HG03558 (cell line): ENCODE measurements around the gene DAPK3.
"Not testable (repeated sequence)": the region's sequence is repeated elsewhere in the genome, so short reads cannot be mapped to it uniquely, and the experiment has no call there.

Experiments
- ATAC-seq: cut with Tn5 transposase; IDR thresholded peaks from one replicate; pipeline ENCODE4 v1.9.1; 2021; ENCODE audit warnings: moderate number of reproducible peaks; ENCODE audit not compliant: unreplicated experiment; ENCODE audit errors: extremely low read depth

Gene DAPK3

DNA sequence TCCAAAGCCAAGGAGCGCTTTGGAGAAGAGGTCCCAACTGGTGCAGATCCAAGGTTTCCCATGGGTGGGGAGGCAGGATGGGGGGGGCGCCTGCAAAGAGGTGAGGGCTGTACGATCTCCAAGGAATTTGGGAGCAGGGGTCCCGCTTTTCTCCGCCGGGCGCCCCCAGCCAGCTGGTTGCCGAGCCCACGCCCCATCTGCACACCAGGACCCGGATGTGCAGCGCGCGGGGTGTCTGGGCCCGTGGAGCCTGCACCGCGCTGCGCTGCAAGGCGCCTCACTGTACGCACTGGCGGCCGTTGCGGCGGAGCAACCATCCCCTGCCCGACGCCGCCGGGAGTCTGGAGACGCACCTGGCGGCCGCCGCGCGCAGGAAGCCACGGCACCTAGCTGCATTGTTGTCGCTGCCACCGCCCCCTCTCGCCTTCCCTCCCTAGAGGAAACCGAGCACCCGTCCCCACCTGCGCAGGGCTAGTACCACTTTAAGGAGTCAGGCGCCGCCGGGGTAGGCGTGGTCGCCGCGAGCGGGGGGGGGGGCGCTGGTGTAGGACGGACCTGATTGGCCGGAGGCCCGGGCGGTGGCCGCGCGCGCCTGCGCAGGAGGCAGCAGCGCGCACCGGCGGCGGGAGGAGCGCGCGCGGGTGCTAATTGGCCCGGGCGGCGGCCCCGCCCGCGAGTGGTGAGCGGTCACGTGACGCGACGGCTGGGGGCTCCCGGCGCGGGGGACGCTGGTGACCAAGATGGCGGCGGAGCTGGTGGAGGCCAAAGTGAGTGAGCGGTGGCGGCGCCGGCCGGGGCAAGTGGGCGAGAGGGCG lies 36.3 kb upstream of the DAPK3 start, which contains the start of gene PIAS4:
TSS of gene PIAS4 (plus strand) at position 716 of the 815 bp plus-strand sequence. CDS start at position 741, 25 bp downstream.
- ATAC-seq = peak; percentile 48

GRCh38 chr19:4005436-4005835 lies 34.5 kb upstream of the DAPK3 start:
- not testable (repeated sequence) for ATAC-seq

DNA sequence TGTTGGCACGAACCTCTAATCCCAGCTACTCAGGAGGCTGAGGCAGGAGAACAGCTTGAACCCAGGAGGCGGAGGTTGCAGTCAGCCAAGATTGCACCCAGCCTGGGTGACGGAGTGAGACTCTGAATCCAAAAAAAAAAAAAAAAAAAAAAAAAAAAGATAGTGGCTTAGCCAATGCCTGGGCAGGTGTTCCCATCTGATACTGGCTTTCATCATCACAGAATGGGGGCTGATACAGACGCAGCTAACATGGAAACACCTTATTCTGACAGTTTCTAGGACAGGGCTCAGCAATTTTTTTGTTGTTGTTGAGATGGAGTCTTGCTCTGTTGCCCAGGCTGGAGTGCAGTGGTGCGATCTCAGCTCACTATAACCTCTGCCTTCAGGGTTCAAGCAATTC lies 29.9 kb upstream of the DAPK3 start:
- not testable (repeated sequence) for ATAC-seq

DNA sequence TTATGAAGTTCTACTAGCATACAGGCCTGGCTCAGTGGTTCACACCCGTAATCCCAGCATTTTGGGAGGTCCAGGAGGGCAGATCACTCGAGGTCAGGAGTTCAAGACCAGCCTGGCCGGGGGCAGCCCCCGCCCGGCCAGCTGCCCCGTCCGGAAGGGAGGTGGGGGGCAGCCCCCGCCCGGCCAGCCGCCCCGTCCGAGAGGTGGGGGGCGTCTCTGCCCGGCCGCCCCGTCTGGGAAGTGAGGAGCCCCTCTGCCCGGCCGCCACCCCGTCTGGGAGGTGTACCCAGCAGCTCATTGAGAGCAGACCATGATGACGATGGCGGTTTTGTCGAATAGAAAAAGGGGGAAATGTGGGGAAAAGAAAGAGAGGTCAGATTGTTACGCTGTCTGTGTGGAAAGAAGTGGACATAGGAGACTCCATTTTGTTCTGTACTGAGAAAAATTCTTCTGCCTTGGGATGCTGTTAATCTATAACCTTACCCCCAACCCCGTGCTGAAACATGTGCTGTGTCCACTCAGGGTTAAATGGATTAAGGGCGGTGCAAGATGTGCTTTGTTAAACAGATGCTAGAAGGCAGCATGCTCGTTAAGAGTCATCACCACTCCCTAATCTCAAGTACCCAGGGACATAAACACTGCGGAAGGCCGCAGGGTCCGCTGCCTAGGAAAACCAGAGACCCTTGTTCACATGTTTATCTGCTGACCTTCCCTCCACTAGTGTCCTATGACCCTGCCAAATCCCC lies 27.9 kb upstream of the DAPK3 start:
- ATAC-seq = not testable (repeated sequence)

DNA sequence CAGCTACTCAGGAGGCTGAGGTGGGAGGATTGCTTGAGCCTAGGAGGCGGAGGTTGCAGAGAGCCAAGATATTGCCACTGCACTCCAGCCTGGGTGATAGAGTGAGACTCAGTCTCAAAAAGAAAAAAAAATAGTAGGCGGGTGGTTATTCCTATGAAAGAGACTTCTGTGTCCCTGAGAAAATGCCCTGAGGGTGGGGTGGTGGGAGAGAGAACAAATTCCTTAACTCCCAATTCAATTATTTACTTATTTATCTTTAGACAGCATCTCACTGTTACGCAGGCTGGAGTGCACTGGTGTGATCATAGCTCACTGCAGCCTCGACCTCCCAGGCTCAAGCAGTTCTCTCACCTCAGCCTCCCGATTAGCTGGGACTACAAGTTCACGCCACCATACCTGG lies 24.7 kb upstream of the DAPK3 start:
- no peak for ATAC-seq

GRCh38 chr19:3990815-3991117 lies 19.9 kb upstream of the DAPK3 start:
- no peak for ATAC-seq

GRCh38 chr19:3987619-3988371 lies 16.9 kb upstream of the DAPK3 start:
- no peak for ATAC-seq

GRCh38 chr19:3986260-3987041 lies 15.6 kb upstream of the DAPK3 start:
- no peak for ATAC-seq

DNA sequence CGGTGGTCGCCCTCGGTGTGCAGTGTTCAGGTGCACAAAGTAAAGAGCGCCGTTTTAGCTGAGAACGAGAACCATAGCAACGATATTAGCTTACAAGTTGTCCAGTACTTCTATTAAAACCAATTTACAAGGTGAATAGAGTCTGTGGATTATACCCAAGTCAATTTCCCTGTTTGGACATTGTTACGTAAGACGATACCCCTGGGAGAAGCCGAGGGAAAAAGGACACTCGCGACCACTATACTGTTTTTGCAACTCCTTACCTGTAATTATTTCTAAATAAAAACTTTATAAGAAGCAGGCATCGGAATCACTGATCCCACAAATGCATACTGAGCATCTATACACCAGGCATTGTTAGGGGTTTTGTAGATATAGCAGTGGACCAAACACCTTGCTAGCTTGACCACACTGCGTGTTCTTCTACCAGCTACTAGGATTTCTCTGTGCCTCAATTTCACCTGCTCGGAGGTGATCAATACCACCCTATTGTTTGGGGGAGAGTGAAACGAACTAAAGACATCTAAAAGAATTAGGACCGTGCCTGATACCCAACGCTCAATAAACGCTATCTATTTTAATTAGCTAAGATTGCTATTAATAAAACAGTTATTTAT lies 14.9 kb upstream of the DAPK3 start:
- no peak for ATAC-seq

GRCh38 chr19:3984908-3985642 lies 14.2 kb upstream of the DAPK3 start, which contains the start of gene EEF2:
EEF2 (minus strand) TSS chr19:3985463; CDS start chr19:3985380, 83 bp downstream.
- ATAC-seq = no peak

- no peak for ATAC-seq
Measured at GRCh38 chr19:3984584-3984907, 13.6 kb upstream of the DAPK3 start.

DNA sequence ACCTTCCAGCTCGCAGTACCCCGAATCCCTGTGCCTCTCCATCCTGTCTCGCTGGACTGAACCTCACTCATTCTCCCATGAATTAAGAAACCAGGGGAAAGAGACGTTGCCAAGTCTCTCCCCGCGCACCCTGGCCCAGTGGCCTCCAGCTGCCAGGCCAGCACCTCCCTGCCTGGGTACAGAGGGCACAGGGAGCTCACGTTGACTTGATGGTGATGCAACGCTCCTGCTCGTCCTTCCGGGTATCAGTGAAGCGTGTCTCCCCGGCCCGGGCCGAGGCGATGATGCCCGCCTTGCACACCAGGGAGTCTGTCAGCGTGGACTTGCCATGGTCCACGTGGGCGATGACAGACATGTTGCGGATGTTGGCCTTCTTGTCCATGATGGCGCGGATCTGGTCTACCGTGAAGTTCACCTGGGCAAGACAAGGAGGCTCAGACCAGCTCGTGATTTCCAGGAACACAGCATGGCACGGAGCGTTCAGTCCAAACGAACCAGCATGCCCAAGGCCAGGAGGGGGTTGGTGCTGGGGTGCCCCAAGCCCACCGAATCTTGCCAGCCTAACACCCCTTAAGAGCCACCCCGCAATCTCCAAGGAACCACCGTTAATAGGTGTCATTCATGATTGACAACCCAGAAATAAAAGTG lies 13.2 kb upstream of the DAPK3 start:
- ATAC-seq = no peak

GRCh38 chr19:3983542-3983914 lies 12.6 kb upstream of the DAPK3 start:
- ATAC-seq = no peak

DNA sequence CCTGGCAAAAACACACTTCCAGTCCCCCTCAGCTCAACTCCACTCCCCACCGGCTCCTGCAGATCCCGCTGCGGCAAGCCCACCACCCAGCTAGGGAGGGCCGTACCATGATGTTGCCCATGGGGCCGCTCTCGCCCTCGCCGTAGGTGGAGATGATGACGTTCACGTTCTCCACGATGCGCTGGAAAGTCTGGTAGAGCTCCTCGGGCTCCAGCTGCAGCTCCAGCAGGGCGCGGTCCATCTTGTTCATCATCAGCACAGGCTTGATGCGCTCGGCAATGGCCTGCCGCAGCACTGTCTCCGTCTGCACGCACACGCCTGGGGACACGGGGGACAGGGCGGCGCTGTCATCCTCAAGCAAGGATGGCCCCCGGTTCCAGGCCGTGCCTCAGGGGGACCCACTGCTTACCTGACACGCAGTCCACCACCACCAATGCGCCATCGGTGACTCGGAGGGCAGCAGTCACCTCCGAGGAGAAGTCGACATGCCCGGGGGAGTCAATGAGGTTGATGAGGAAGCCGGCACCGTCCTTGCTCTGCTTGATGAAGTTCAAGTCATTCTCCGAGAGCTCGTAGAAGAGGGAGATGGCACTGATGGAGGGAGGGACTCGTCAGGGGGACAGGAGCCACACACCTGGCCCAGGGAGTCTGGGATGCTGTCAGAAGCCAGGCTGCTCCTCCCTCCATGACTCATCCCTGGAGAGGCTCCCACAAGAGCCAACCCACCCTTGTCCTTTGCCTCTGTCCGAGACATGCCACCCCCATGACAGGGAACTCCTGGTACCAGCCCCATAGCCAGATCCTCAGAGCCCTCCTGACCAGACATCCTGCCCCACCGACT lies 12.0 kb upstream of the DAPK3 start:
- no peak for ATAC-seq

- ATAC-seq = no peak
Measured at GRCh38 chr19:3981736-3982681, 11.1 kb upstream of the DAPK3 start.

DNA sequence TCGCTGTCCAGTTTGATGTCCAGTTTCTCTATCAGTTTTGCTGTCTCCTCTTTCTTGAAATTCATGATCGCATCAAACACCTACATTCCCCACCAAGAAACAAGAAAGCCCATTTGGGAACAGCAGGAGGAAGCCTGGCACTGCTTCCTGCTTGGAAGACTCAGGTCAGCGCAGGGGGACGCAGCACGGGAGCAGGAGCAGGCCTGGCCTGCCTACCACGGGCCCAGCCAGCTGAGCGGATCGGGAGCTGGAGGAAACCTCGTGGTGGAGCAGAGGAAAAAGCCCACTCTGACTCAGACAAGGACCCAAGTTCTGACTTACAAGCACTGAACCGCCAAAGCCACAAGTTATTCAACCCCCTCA lies 10.5 kb upstream of the DAPK3 start:
- no peak for ATAC-seq
